Lung (tissue), 12 donors: Measurements from ENCODE around the gene ABTB1. TPM values are rescaled to one million over a fixed set of nuclear protein-coding genes. Genes with fewer than 3 reads are reported as not detected.
"Not testable (repeated sequence)": the region's sequence is repeated elsewhere in the genome, so short reads cannot be mapped to it uniquely, and the experiment has no call there.

Experiments
- ATAC-seq: fragments of 200-7000 bp; cut with Tn5 transposase; one replicate; pipeline ENCODE4 v1.9.1; 2020; ENCODE audit warnings: moderate number of reproducible peaks; ENCODE audit not compliant: insufficient read depth, low FRiP score
- DNase-seq, 3 donors: peaks; one replicate each; pipeline ENCODE4 v3.0.0-alpha.2; 2013 to 2017
- H3K27ac ChIP-seq, 2 donors: one replicate each; pipeline ENCODE4 v1.5.1; 2013; ENCODE audit warnings: mild to moderate bottlenecking in 2 of 2, moderate library complexity in 2 of 2, control low read depth in 1 of 2, inconsistent platforms in 1 of 2, low read depth in 1 of 2, low read length in 1 of 2
- H3K27me3 ChIP-seq, 3 donors: one replicate each; pipeline ENCODE4 v1.5.1; 2013; ENCODE audit warnings: low read length in 2 of 3; ENCODE audit not compliant: control insufficient read depth in 3 of 3, insufficient read depth in 3 of 3
- H3K36me3 ChIP-seq, 4 donors: one replicate each; pipeline ENCODE4 v1.5.1; 2013; ENCODE audit warnings: low read length in 4 of 4, mild to moderate bottlenecking in 1 of 4, moderate library complexity in 1 of 4; ENCODE audit not compliant: control insufficient read depth in 4 of 4, insufficient read depth in 4 of 4
- H3K4me1 ChIP-seq, 5 donors: one replicate each; pipeline ENCODE4 v1.5.1; 2013; ENCODE audit warnings: low read length in 5 of 5, mild to moderate bottlenecking in 2 of 5, moderate library complexity in 1 of 5; ENCODE audit not compliant: control insufficient read depth in 5 of 5, insufficient read depth in 5 of 5
- H3K4me3 ChIP-seq: one replicate; pipeline ENCODE4 v1.5.1; 2013; ENCODE audit warnings: mild to moderate bottlenecking, control low read depth, moderate library complexity
- H3K9ac ChIP-seq, 2 donors: one replicate each; pipeline ENCODE4 v1.5.1; 2013; ENCODE audit warnings: low read length in 2 of 2, control low read depth in 1 of 2; ENCODE audit not compliant: insufficient read depth in 1 of 2
- H3K9me3 ChIP-seq, 4 donors: one replicate each; pipeline ENCODE4 v1.5.1; 2013; ENCODE audit warnings: low read length in 3 of 4, mild to moderate bottlenecking in 1 of 4, moderate library complexity in 1 of 4; ENCODE audit not compliant: control insufficient read depth in 4 of 4, insufficient read depth in 3 of 4
- CTCF ChIP-seq: IDR thresholded peaks from 2 replicates; pipeline ENCODE4 v1.5.1; 2012; ENCODE audit warnings: mild to moderate bottlenecking; ENCODE audit errors: control extremely low read depth, extremely low read depth
- WGBS, 2 donors: extraction: QIAGEN DNeasy Blood & Tissue Kit; methylation state at CpG; one replicate each; pipeline ENCODE4 v1.1.7; 2013; 5-methylcytosine and 5-hydroxymethylcytosine counted together
- polyA plus RNA-seq, 2 donors: library from polyadenylated mRNA; stranded (reverse); fragments of 200-250 nt; gene quantifications; one replicate each; pipeline ENCODE4 v1.2.1, GENCODE V29; 2013
- total RNA-seq, 2 donors: library from RNA; depleted of rRNA in 1 of 2; stranded (reverse); fragments of >200 nt in 1 of 2; gene quantifications; one replicate each; pipeline ENCODE4 v1.2.1, GENCODE V29; 2014 to 2021
- donor health status: control.
- donor health status: control.
- donor health status: Bipolar disorder and iron deficiency.
- donor health status: healthy.
- donor health status: DM: yes; HTN: yes; CAD: no.

ABTB1 gene
- total and polyA plus RNA-seq, 4 donors = 30.7 to 102 (median 48.6) TPM

DNA sequence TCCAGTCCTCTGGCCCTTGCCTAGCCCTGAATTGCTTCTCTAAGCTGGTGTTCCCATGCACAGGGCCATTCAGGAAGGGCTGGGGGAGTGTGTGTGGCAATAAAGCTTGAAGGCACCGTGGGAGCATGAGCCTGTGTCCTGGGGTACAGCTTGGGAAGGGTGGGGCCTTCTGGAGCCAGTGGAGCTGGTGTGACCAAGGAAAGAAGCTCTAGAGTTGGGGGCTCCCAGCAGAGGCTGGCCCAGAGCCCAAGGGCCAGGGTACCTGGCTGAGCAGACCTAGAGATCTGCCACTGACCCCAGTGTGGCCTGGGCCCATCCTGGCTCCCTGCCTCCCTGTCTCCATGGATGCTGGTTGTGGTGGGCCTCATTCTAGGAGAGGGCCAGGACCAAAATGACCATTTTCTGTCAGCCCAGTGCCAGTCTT is 8.1 kb downstream of the ABTB1 start:
- Histone ChIP-seq H3K4me3 (no peak overlapping the region), H3K4me1 (no peaks in the 10 kb centered on the region), H3K27ac (no peak overlapping the region), H3K9ac (no peak overlapping the region), H3K36me3 (peaks cover 0 to 27% (median 1%) of the 10 kb centered on the region in 4 donors), H3K9me3 (no peaks in the 10 kb centered on the region), H3K27me3 (no peaks in the 10 kb centered on the region)
- WGBS, 2 donors = 25 to 76% methylated on average over 1 of the region's 1 CpG
- ATAC-seq (no peak), DNase-seq (peak in 1 of 3 donors; percentile 10)
- no peak for TF ChIP-seq CTCF

GRCh38 chr3:127682175-127682554 is 9.4 kb downstream of the ABTB1 start:
- not testable (repeated sequence) for H3K27ac ChIP-seq, H3K4me3 ChIP-seq, H3K4me1 ChIP-seq, ATAC-seq, DNase-seq, H3K9ac ChIP-seq, H3K27me3 ChIP-seq, H3K9me3 ChIP-seq
- peaks cover 0 to 23% (median 1%) of the 10 kb centered on the region in 4 donors for H3K36me3 ChIP-seq
- 92% methylated on average over 6 of the region's 6 CpGs for WGBS, 2 donors

DNA sequence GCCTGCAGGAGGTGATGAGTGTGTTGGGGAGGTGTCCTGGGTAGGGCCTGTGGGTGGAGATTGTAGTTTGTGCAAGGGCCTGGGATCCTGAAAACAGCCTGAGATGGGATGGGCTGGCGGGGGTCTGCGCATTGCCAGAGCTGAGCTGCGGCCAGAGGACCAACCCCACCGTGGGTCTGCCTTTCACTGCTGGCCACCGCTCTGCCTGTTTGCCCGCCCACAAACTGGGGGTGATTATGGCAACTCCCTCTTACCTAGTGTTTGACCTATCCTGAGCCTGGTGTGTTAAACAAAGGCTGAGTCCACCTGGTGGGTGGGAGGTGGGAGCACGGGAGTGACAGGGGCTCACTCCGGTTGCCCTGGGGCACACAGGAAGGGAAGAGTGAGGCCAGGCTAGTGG is 9.8 kb downstream of the ABTB1 start:
- H3K27ac ChIP-seq = no peak overlapping the region
- ATAC-seq (no peak), DNase-seq (no peak)
- H3K36me3 ChIP-seq = peaks cover 0 to 19% (median 1%) of the 10 kb centered on the region in 4 donors
- no peak overlapping the region for H3K4me3 ChIP-seq
- no peaks in the 10 kb centered on the region for H3K4me1 ChIP-seq
- no peaks in the 10 kb centered on the region for H3K27me3 ChIP-seq
- no peak overlapping the region for H3K9ac ChIP-seq
- no peaks in the 10 kb centered on the region for H3K9me3 ChIP-seq
- no peak for TF ChIP-seq CTCF
- WGBS, 2 donors = 85 to 87% methylated on average over 8 of the region's 8 CpGs

DNA sequence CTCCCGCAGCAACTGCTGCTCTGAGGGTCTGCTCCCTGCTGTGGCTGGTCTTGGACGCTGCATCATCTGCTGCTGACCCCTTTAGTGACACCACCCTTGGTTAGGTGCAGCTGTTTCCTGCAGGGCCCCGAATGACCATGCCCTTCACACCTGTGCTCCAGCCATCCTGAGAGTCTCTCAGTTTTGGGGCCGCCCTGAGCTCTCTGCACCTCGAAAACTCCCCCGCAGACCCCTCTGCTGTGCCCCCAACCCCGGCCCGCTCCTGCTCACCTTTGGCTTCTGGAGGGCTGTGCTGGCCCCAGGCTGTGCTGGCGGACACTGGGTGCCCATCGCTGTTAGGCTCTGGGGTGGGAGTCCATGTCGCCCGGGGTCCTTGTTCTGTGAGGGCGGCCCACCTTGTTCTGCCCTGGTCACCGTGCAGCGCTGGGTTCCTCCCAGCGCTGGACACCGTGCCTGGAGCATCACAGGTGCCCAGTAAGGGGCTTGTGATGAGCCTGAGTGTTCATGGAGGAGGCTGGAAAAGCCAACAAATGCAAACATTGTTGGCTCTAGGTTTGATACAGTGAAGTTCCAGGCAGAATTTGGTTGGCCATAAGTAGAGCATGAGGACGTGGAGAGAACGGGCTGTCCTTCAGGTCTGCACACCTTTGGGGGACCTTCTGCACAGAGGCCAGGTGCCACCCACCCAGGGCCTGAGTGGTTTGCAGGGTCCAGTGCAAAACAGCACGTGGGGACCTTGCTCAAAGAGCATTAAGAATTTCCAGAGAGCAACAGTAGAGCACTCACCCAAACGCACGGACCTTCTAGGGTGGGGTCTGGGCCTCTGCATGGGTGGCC is 12.3 kb downstream of the ABTB1 start:
- Histone ChIP-seq H3K4me3 (no peak overlapping the region), H3K4me1 (peaks cover 0 to 6% (median 0%) of the 10 kb centered on the region in 5 donors), H3K36me3 (peaks cover 0 to 3% (median 0%) of the 10 kb centered on the region in 4 donors), H3K9ac (no peak overlapping the region), H3K27me3 (no peaks in the 10 kb centered on the region), H3K9me3 (no peaks in the 10 kb centered on the region), H3K27ac (no peak overlapping the region)
- ATAC-seq = no peak
- WGBS, 2 donors = 78 to 86% methylated on average over 22 of the region's 22 CpGs
- peak in 1 of 3 donors; percentile 10 for DNase-seq
- TF ChIP-seq CTCF = no peak
